ENCODE data around the gene ZNF10. TPM values are rescaled to one million over a fixed set of nuclear protein-coding genes. Genes with fewer than 3 reads are reported as not detected.

Gene ZNF10
- total and polyA plus RNA-seq, 2 of the 8 experiments (the other 6 are each of a cell fraction or from before 2014, with no cell fraction given): 5.2 to 11.9 TPM

GRCh38 chr12:133201888-133202287, 71.5 kb downstream of the ZNF10 start (continued):
- TF ChIP-seq CREB1 (IDR thresholded peaks at IDR 0.05) (no peak), ZNF274 (IDR thresholded peaks at IDR 0.05; ENCODE audit: borderline replicate concordance, extremely low read depth, low read length) (no peak), CEBPB (IDR thresholded peaks at IDR 0.05; ENCODE audit: low read depth, low read length) (no peak)

Data from H1 (cell line).